ENCODE results near the gene ZNF558.

Gene ZNF558

GRCh38 chr19:8832132-8833021 lies at the start of gene ZNF558, which contains the start of gene MBD3L1:
TSS of gene ZNF558 (minus strand) at chr19:8832304. CDS start at chr19:8822659, 9,645 bp downstream.
TSS of gene MBD3L1 (plus strand) at chr19:8832377. CDS start at chr19:8842679, 10,302 bp downstream.
- DNase-seq, result peak; percentile 98

GRCh38 chr19:8881512-8881911 lies 49.4 kb upstream of the ZNF558 start:
- no peak for DNase-seq

DNA sequence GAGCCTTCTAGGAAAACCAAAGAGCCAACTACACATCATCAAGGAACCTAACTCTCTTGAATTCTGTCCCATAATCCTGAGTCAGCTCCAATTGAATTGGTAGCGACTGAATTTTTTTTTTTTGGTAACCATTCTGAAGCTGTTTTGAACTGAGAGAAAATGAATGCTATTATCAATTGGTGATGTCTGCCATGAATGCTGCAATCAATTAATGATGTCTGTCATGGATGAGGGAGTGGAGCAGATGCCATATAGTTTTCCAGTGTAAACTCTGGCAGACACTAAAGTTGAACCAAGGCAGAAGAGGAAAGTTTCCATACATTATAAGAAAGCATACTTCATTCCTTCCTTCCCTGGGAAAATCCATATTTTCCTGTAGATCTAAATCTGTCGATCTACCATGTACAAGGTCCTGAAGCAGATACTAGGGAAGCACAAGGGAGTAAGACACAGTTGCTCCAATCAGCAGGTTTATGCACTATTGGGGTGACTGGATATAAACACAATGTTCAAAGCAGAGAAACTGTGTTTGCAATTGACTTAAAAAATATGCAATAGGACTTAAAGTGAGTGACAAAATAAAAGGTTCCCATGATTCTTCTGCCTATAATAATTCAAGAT lies 48.9 kb upstream of the ZNF558 start:
- no peak for DNase-seq

DNA sequence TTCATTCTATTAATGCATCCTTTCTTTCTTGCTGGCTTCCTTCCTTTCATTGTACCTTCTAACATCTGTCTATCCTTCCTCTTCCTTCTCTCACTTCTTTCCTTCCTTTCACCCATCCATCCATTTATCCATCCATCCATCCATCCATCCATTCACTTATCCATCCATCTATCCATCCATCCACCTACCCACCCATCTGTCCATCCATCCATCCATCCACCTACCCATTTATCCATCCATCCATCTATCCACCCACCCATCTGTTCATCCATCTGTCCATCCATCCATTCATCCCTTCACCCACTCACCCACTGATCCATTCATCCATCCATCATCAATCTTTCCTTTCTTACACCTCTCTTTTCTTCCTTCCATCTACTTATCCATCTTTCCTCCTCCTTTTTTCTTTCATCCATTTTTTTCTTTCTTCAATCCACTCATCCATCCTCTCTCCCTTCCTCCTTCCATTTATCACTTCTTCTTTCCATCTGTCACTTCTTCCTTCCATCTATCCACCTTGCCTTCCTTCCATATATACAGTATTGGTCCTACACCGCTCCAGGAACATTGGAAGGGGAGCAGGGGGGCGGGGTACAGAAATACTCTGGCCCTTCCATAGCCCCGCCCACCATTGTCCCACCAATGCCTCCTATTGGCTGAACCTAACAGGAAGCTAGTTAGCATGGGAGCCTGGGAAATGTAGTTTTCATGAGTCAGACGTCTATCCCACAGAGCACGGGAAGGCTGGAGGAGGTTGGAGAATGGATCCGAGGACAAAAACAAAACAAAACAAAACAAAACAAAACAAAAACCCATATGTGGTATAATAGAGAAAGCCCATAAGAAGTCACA lies 46.0 kb upstream of the ZNF558 start:
- DNase-seq, result no peak

- no peak for DNase-seq
These were observed 34.2 kb upstream of the ZNF558 start for GRCh38 chr19:8866344-8866743.

DNA sequence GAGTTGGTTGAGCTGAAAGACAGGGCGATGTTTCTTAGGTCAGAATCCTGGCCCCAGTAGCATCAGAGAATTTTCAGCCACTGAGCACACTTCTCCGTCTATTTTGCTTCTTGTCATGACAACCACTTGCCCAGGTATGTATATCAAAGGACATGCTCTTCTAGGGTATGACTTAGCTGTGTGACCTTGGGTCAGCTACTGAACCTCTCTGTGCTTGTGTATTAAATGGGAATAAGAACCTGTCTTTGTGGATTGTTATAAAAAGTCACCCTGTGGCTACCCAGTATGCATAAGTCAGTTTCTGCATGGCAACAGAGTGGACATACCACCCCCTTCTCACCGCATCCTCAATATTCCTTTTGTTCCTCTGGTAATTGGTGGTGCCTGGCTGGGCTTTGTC lies 26.2 kb upstream of the ZNF558 start:
- no peak for DNase-seq

- DNase-seq, result no peak
These were observed 18.4 kb upstream of the ZNF558 start for GRCh38 chr19:8850488-8850887.

GRCh38 chr19:8849232-8849631 lies 17.1 kb upstream of the ZNF558 start:
- no peak for DNase-seq

DNA sequence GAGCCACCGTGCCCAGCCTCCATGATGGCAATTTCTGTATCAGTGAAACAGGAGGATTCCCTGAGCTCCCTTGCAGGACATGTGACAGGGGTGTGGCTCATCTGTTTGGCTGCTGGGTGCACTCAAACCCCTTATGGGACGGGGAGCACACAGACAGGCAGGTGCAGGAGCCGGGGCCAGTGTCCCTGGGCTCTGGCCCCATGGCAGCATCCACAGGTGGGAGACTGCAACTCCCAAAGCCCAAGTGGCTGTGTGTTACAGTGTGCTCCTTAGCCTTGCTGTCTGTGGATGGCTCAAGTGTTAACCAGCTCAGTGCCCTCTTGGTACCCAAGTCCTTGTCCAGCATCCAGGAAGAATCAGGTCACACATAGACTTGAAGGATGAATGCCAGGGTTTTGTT lies 14.7 kb upstream of the ZNF558 start:
- no peak for DNase-seq

DNA sequence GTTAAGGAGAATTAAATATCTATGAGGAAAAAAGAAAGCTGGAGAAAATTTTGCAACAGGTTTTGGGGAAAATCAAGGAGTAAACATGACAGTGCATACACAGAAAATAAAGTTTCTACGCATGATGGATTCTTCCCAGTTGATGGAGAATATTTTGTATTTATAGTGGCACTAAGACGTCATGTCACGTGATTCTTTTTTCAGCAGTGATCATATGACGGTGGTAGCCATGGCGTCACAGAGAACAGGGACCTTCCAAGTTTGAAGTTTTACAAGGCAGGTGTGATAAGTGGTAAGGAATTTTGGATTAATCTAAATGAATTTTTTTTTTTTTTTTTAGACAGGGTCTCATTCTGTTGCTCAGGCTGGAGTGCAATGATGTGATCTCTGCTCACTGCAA lies 8.6 kb upstream of the ZNF558 start:
- no peak for DNase-seq

- no peak for DNase-seq
These were observed 3.8 kb upstream of the ZNF558 start for GRCh38 chr19:8835877-8836276.

GRCh38 chr19:8835446-8835845 lies 3.3 kb upstream of the ZNF558 start:
- DNase-seq, result no peak

DNA sequence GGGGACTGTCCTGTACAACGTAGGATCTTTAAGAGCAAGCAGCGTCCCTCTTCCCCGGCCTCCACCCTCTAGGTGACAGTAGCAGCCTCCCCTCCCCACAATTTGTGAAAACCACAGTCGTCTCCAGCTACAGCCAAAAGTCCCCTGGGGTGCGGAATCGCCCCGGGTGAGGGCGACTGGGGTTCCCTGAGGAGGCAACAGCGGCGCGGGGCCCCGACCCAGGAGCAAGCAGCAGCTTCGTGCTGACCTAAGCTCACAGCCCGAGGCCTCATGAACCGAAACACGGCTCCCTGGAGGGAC lies 322 bp downstream of the ZNF558 start:
- DNase-seq, result no peak

- no peak for DNase-seq
These were observed 731 bp downstream of the ZNF558 start for GRCh38 chr19:8831373-8831772.

DNA sequence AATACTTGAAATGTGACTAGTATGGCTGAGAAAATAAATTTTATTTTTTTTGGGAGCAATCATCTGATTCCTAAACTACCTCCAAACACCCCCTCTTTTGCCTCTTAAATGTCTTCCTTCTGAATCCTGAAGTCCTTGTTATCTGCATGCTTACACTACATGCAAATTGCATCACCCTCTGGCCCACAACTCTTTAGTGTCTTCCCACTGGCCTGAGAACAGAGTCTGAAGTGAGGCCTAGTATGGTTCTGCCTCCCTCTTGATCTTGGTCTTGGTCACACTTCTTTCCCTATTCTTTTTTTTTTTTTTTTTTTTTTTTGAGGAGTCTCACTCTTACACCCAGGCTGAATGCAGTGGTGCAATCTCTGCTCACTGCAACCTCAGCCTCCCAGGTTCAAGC lies 4.8 kb downstream of the ZNF558 start:
- no peak for DNase-seq

DNA sequence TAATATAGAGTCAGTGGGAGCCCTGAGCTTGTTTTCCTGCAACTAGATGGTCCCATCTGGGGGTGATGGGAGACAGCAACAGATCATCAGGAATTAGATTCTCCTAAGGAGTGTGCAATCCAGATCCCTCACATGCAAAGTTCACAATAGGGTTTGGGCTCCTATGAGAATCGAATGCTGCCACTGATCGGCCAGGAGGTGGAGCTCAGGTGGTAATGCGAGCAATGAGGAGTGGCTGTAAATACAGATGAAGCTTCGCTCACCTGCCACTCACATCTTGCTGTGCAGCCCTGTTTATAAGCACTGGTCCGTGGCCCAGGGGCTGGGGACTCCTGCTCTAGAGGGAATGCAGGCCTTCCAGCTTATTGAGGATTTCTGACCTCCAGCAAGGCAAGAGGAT lies 5.7 kb downstream of the ZNF558 start:
- DNase-seq, result no peak

DNA sequence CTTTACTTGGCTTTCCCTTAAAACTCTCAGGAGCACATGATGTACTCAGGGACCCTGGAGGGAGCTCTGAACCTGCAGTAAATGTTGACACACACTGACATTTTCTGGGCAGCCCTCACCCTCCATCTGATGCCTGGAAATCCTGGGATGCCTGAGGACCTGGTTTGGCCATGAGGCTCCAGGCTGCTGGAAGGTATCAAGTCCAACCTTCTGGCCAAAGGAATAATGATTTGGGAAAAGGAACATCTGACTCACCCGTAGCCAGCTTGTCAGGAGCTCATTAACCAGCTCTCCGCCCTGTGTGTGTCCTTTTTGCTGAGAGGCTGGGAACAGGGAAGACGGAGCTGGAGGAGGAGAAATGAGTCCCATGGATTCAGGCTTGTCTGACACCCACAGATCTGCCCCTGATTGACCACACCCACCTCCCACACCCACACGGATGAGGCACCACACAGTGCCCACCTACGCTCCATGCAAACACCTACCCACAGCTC lies 10.3 kb downstream of the ZNF558 start:
- DNase-seq, result no peak

GRCh38 chr19:8820234-8820633 lies 11.9 kb downstream of the ZNF558 start:
- no peak for DNase-seq

GRCh38 chr19:8815780-8816179 lies 16.3 kb downstream of the ZNF558 start:
- DNase-seq, result no peak

DNA sequence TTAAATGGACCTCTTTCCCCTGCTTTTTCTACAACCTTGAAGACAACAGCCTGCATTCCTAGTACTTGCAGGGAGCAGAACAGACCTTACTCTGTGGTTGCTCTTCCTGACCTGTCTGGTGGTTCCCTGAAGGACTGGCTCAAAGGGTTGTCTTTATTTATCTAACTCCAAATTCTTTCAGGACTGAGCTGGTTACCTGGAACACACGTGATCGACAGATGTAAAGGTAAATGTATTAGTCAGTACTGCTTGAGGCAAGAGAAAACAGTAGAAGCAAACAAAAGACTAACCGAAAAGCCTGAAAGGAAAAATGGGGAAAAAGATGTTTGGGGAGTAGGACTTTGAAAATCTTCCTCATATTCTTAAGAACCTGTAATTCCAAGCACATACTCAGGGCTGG lies 17.9 kb downstream of the ZNF558 start:
- no peak for DNase-seq

DNA sequence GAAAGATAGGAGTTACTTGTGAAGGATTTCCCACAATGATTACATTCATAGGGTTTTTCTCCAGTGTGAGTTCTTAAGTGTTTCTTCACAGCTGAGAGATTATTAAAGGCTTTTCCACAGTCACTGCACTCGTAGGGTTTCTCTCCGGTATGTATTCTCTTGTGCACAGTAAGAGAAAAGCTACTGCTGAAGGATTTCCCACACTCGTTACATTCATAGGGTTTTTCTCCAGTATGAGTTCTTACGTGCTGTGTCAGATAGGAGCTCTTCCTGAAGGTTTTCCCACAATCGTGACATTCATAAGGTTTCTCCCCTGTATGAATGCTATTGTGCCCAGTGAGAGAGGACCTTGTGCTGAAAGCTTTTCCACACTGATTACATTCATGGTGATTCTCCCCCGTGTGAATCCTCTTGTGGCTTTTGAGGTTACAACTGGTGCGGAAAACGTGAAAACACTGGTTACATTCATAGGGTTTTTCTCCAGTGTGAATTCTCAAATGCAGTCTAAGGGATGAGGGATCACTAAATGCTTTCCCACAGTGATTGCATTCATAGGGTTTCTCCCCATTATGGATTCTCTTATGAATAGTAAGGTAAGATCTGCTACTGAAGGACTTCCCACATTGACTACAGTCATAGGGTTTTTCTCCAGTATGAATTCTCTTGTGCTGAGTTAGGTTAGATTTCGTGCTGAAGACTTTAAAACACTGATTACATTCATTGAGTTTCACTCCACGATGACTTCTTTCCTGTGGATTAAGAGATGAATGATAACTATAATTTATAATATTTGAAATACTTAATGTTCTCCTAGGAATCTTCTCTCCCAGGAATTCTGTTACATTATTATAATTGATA lies 20.6 kb downstream of the ZNF558 start:
- DNase-seq, result no peak

- no peak for DNase-seq
These were observed 25.4 kb downstream of the ZNF558 start for GRCh38 chr19:8806661-8807060.

- DNase-seq, result no peak
These were observed 37.3 kb downstream of the ZNF558 start for GRCh38 chr19:8794823-8795222.
